ENCODE measurements around the gene AP5Z1.

DNA sequence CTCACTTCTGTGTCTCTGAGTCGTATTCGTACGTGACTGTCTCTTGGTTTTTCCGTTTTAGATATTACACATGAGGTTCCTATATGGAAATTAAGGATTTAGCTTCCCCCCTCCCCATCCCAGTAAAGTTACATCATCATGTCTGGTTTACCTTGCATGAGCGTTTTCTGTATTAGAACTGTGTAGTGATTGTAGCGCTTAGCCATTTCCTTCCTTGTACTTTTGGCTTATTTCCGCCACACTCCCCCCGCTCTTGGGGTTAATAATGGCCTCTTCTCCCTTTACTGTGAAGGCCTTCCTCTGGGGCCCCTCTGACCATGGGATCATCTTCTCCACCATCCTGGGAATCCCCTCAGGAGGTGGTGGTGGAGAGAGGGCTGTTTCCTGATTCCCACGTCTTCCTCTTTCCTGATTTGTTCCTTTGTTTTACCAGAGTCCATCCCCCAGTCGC, 27.2 kb upstream of the AP5Z1 start:
- no peak for TF ChIP-seq POLR2AphosphoS5 (IDR thresholded peaks at IDR 0.05; ENCODE audit: low read depth, low read length)
- TF ChIP-seq POLR2A (IDR thresholded peaks at IDR 0.05; ENCODE audit: low read depth, low read length), result no peak
